HEK293T (cell line): ENCODE measurements around the gene C1orf105.

ENCODE experiments used
- BHLHE40 ChIP-seq: fragments of 450-650 bp; IDR thresholded peaks from 2 replicates; pipeline ENCODE4 v1.6.1; 2016; ENCODE audit warnings: mild to moderate bottlenecking, moderate library complexity, borderline replicate concordance
- CTBP1 ChIP-seq: fragments of 450-650 bp; IDR thresholded peaks from 2 replicates; pipeline ENCODE4 v1.6.1; 2016; ENCODE audit warnings: borderline replicate concordance
- ELF4 ChIP-seq: fragments of 450-650 bp; IDR thresholded peaks from 2 replicates; pipeline ENCODE4 v1.6.1; 2017; ENCODE audit warnings: antibody characterized with exemption
- FOXK2 ChIP-seq: fragments of 450-650 bp; IDR thresholded peaks from 2 replicates; pipeline ENCODE4 v1.6.1; 2016; ENCODE audit warnings: mild to moderate bottlenecking
- FOXM1 ChIP-seq: fragments of 450-650 bp; IDR thresholded peaks from 2 replicates; pipeline ENCODE4 v1.6.1; 2017; ENCODE audit warnings: mild to moderate bottlenecking, borderline replicate concordance
- L3MBTL2 ChIP-seq: fragments of 450-650 bp; conservative IDR thresholded peaks from 2 replicates; pipeline ENCODE4 v1.6.1; 2016; ENCODE audit warnings: mild to moderate bottlenecking
- NFRKB ChIP-seq: fragments of 450-650 bp; IDR thresholded peaks from 2 replicates; pipeline ENCODE4 v1.6.1; 2016; ENCODE audit warnings: mild to moderate bottlenecking, moderate library complexity
- SP1 ChIP-seq: fragments of 450-650 bp; IDR thresholded peaks from 2 replicates; pipeline ENCODE4 v1.6.1; 2017
- SUZ12 ChIP-seq: fragments of 450-650 bp; IDR thresholded peaks from 2 replicates; pipeline ENCODE4 v1.6.1; 2016; ENCODE audit warnings: mild to moderate bottlenecking
- ZNF384 ChIP-seq: fragments of 450-650 bp; IDR thresholded peaks from 2 replicates; pipeline ENCODE4 v1.6.1; 2016

DNA sequence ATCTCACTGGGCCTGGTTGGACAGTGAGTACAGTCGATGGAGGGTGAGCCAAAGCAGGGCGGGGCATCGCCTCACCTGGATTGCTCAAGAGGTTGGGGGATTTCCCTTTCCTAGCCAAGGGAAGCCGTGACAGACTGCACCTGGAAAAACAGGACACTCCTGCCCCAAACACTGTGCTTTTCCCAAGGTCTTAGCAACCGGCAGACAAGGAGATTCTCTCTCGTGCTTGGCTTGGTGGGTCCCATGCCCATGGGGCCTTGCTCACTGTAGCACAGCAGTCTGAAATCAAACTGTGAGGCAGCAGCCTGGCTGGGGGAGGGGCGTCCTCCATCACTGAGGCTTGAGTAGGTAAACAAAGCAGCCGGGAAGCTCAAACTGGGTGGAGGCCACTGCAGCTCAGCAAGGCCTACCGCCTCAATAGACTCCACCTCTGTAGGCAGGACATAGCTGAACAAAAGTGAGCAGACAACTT, 11.3 kb downstream of the C1orf105 start:
- TF ChIP-seq ZNF384 (no peak), CTBP1 (no peak), FOXM1 (no peak), L3MBTL2 (no peak), SUZ12 (no peak), ELF4 (no peak), SP1 (no peak), NFRKB (no peak), FOXK2 (no peak), BHLHE40 (no peak)
